Measurements from ENCODE around the gene SLCO6A1. TPM values are rescaled to one million over a fixed set of nuclear protein-coding genes. Genes with fewer than 3 reads are reported as not detected.

SLCO6A1 gene
- polyA plus RNA-seq, 1 donor (not counting 4 experiments of a cell fraction or from before 2014, with no cell fraction given), result not detected

DNA sequence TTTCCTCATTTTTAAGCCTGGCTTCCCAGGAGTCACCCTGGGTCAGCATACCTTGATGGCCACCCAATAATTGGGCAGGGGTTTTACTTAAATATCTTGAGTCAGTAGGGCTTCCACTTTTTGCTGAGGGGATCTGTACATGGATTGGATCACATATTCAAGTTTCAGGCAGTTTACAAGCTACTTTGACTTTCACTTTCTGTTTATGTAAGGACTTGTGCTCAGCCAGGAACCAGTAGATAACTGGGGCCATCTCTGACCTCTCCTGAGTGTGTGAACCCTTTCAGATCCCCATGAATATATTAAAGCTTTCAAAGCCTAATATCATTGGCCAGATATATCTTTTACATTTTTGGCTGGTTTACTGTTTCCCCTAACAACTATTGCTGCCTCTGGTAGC, 45.1 kb downstream of the SLCO6A1 start:
- H3K4me3 ChIP-seq (ENCODE audit: control insufficient read depth in 2 of 3, extremely low read depth in 1 of 3, insufficient read depth in 2 of 3, low read depth in 1 of 3, low read length in 3 of 3), result no peak overlapping the region

DNA sequence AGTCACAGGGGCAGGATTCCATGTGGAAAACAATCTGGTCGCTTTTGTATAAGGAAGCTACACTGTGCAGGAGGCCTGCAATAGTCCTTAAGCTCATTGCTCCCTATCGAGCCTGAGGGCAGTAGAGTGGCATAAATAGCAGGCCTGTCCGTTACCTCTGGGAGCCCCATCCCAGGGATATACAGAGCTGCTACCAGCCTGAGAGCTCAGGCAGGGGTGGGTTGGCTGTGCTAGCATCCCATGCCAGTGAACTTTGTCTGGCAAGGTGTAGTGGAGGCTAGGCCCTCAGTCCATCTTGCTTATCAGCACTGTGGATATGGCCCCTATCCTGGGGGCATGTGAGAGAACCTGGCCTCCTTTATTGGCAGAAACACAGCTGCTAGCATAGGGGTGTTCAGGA, 47.7 kb downstream of the SLCO6A1 start:
- H3K9me3 ChIP-seq (ENCODE audit: control insufficient read depth, low read depth, low read length), result peaks cover 2% of the 10 kb centered on the region
- no peaks in the 10 kb centered on the region for H3K9me1 ChIP-seq (ENCODE audit: control insufficient read depth, extremely low read depth, insufficient read depth, low read length)
- no peak for TF ChIP-seq EZH2 (IDR thresholded peaks at IDR 0.05; ENCODE audit: low read length)
- TF ChIP-seq CTCF (optimal IDR thresholded peaks at IDR 0.05 in 1 of 3, IDR thresholded peaks at IDR 0.05 in 1 of 3, conservative IDR thresholded peaks at IDR 0.05 in 1 of 3; ENCODE audit: extremely low read depth in 1 of 3, insufficient read depth in 2 of 3, low read length in 3 of 3), result no peak
- H4K20me1 ChIP-seq (ENCODE audit: control insufficient read depth, extremely low read depth, insufficient read depth, low read length), result no peaks in the 10 kb centered on the region
- no peak overlapping the region for H2AFZ ChIP-seq (ENCODE audit: control insufficient read depth, low read length)
- no peak for DNase-seq (ENCODE audit: low read depth, low spot score)
- H3K27ac ChIP-seq (ENCODE audit: control insufficient read depth, insufficient read depth, low read length), result no peak overlapping the region
- H3K27me3 ChIP-seq (ENCODE audit: control insufficient read depth, extremely low read depth, insufficient read depth, low read length), result no peaks in the 10 kb centered on the region
- no peak overlapping the region for H3K9ac ChIP-seq (ENCODE audit: control insufficient read depth, extremely low read depth, insufficient read depth, low read length)
- no peak overlapping the region for H3K4me3 ChIP-seq (ENCODE audit: control insufficient read depth in 2 of 3, extremely low read depth in 1 of 3, insufficient read depth in 2 of 3, low read depth in 1 of 3, low read length in 3 of 3)
- no peaks in the 10 kb centered on the region for H3K79me2 ChIP-seq (ENCODE audit: control insufficient read depth, insufficient read depth, low read length)
- no peaks in the 10 kb centered on the region for H3K4me1 ChIP-seq (ENCODE audit: control insufficient read depth, extremely low read depth, insufficient read depth, low read length)
- FAIRE-seq, result no peak
- no peak overlapping the region for H3K4me2 ChIP-seq (ENCODE audit: control insufficient read depth, extremely low read depth, insufficient read depth, low read depth, low read length)
- dilution Hi-C loops (cut with MboI; ENCODE audit: extremely low pct_ligation_motif_present, low sequenced_read_pairs), result no loop called here
- H3K36me3 ChIP-seq (ENCODE audit: control insufficient read depth in 2 of 2, extremely low read depth in 1 of 2, insufficient read depth in 2 of 2, low read length in 2 of 2), result no peaks in the 10 kb centered on the region

More for the DNA sequence above, 45.1 kb downstream of the SLCO6A1 start:
- Histone ChIP-seq H3K4me1 (ENCODE audit: control insufficient read depth, extremely low read depth, insufficient read depth, low read length) (no peaks in the 10 kb centered on the region), H3K9me1 (ENCODE audit: control insufficient read depth, extremely low read depth, insufficient read depth, low read length) (no peaks in the 10 kb centered on the region), H3K36me3 (ENCODE audit: control insufficient read depth in 2 of 2, extremely low read depth in 1 of 2, insufficient read depth in 2 of 2, low read length in 2 of 2) (no peaks in the 10 kb centered on the region), H3K9ac (ENCODE audit: control insufficient read depth, extremely low read depth, insufficient read depth, low read length) (no peak overlapping the region), H4K20me1 (ENCODE audit: control insufficient read depth, extremely low read depth, insufficient read depth, low read length) (no peaks in the 10 kb centered on the region), H3K27me3 (ENCODE audit: control insufficient read depth, extremely low read depth, insufficient read depth, low read length) (no peaks in the 10 kb centered on the region), H3K4me2 (ENCODE audit: control insufficient read depth, extremely low read depth, insufficient read depth, low read depth, low read length) (no peak overlapping the region), H3K79me2 (ENCODE audit: control insufficient read depth, insufficient read depth, low read length) (no peaks in the 10 kb centered on the region), H3K27ac (ENCODE audit: control insufficient read depth, insufficient read depth, low read length) (no peak overlapping the region), H2AFZ (ENCODE audit: control insufficient read depth, low read length) (no peak overlapping the region), H3K9me3 (ENCODE audit: control insufficient read depth, low read depth, low read length) (peaks cover 2% of the 10 kb centered on the region)
- DNase-seq (ENCODE audit: low read depth, low spot score) (no peak), FAIRE-seq (no peak)
- dilution Hi-C loops (cut with MboI; ENCODE audit: extremely low pct_ligation_motif_present, low sequenced_read_pairs), result no loop called here
- TF ChIP-seq EZH2 (IDR thresholded peaks at IDR 0.05; ENCODE audit: low read length), result no peak
- no peak for TF ChIP-seq CTCF (optimal IDR thresholded peaks at IDR 0.05 in 1 of 3, IDR thresholded peaks at IDR 0.05 in 1 of 3, conservative IDR thresholded peaks at IDR 0.05 in 1 of 3; ENCODE audit: extremely low read depth in 1 of 3, insufficient read depth in 2 of 3, low read length in 3 of 3)

All from keratinocyte (primary cell).